ENCODE measurements around the gene NEDD9. TPM values are rescaled to one million over a fixed set of nuclear protein-coding genes. Genes with fewer than 3 reads are reported as not detected.

NEDD9 gene
- total and polyA plus RNA-seq, 2 of the 4 experiments (the other 2 are of a cell fraction): 7.6 to 16.5 TPM

DNA sequence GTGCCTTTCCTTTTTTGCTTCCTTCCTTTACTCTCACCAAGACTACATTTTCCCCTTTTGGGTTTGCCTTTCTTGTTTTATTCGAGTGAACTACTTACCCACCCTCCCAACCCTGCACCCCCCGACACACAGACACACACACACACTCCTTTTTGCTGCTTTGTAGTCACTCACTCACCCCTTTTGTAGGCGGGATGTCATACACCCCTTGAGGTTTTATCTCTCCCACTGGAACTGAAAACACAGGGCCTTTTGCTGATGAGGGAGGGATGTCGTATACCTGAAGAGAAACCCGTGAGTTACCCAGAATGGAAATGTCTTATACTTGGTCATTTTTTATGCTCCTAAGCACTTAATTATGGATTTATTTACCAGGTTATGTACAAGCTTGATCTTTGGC is 40.3 kb downstream of the NEDD9 start:
- dilution Hi-C loops (cut with HindIII; ENCODE audit: low sequenced_read_pairs, unreplicated experiment): no loop called here
- H3K9ac ChIP-seq (ENCODE audit: low read depth, low read length): no peak overlapping the region
- no TSS peak for BruUV-seq (replicated peaks)

More for the DNA sequence above, 40.3 kb downstream of the NEDD9 start:
- POLR2A ChIA-PET (ENCODE audit: unreplicated experiment): interaction anchor here (0.7 kb wide), 1 partner anchor 97 kb away, joined by 7 read pairs; no protein-coding TSS in a partner anchor
- Histone ChIP-seq H3K23ac (ENCODE audit: low read depth, low read length) (no peak overlapping the region), H4K5ac (ENCODE audit: low read depth, low read length) (no peak overlapping the region), H2AK5ac (ENCODE audit: low read depth, low read length) (no peak overlapping the region), H4K20me1 (ENCODE audit: insufficient read depth, low read length) (peaks cover 4% of the 10 kb centered on the region; the same call in 1 of the 2 replicates), H3K79me1 (ENCODE audit: low read depth in 1 of 2, low read length in 2 of 2) (peaks cover 26 to 62% of the 10 kb centered on the region in 2 experiments), H3K18ac (ENCODE audit: low read depth, low read length) (no peak overlapping the region), H3K4ac (ENCODE audit: low read depth, low read length) (no peak overlapping the region), H3K27ac (ENCODE audit: insufficient read depth, low read length) (no peak overlapping the region), H3K14ac (replicated peaks; ENCODE audit: low read depth, low read length) (no peak overlapping the region), H2AFZ (replicated peaks; ENCODE audit: low read length, poor library complexity) (no peak overlapping the region), H3K4me2 (ENCODE audit: low read depth, low read length) (no peak overlapping the region), H3K27me3 (ENCODE audit: control insufficient read depth, insufficient read depth, low read length) (no peaks in the 10 kb centered on the region), H2AK9ac (replicated peaks; ENCODE audit: low read depth, low read length, poor library complexity) (no peak overlapping the region), H3K9me3 (ENCODE audit: control insufficient read depth, insufficient read depth, low read length) (no peaks in the 10 kb centered on the region), H3K4me1 (ENCODE audit: control insufficient read depth, insufficient read depth, low read length) (peaks cover 13% of the 10 kb centered on the region), H3K4me3 (ENCODE audit: insufficient read depth, low read depth, low read length) (no peak overlapping the region), H3K9me1 (ENCODE audit: insufficient read depth, low read length) (peaks cover 9% of the 10 kb centered on the region), H2BK20ac (ENCODE audit: low read depth, low read length) (no peak overlapping the region), H3K36me3 (ENCODE audit: control insufficient read depth, insufficient read depth, low read length) (peaks cover 29% of the 10 kb centered on the region), H4K8ac (ENCODE audit: low read depth in 2 of 2, low read length in 2 of 2) (no peak overlapping the region), H2BK120ac (ENCODE audit: low read depth, low read length) (no peak overlapping the region), H2BK15ac (ENCODE audit: low read depth, low read length) (no peak overlapping the region), H4K91ac (ENCODE audit: insufficient read depth, low read depth, low read length) (no peak overlapping the region), H2BK5ac (ENCODE audit: low read depth, low read length, poor library complexity, severe bottlenecking) (no peak overlapping the region), H3K56ac (ENCODE audit: extremely low read depth, insufficient read depth, low read length) (no peak overlapping the region)
- in situ Hi-C loops (cut with MboI; ENCODE audit: low sequenced_read_pairs) (no loop called here), intact Hi-C loops (cut with micrococcal nuclease) (no loop called here)
- no CpG with 5 or more reads among the region's 5 CpGs for WGBS, 2 experiments (ENCODE audit: extremely low coverage in 2 of 2, insufficient read length in 1 of 2)
- no peak for DNase-seq
- CTCF ChIA-PET: no interaction called here
- no peak for ATAC-seq (ENCODE audit: low read depth)
- TF ChIP-seq POLR2A (IDR thresholded peaks at IDR 0.05; ENCODE audit: low read depth, low read length) (no peak), FOS (IDR thresholded peaks at IDR 0.05; ENCODE audit: low read depth, low read length) (no peak), RCOR1 (IDR thresholded peaks at IDR 0.05; ENCODE audit: insufficient replicate concordance, low read length) (no peak), SMC3 (IDR thresholded peaks at IDR 0.05; ENCODE audit: low read depth, low read length) (no peak), BHLHE40 (IDR thresholded peaks at IDR 0.05; ENCODE audit: low read depth, low read length) (no peak), MXI1 (IDR thresholded peaks at IDR 0.05; ENCODE audit: borderline replicate concordance, low read depth, low read length) (no peak)
- TF ChIP-seq, protein P1, sequence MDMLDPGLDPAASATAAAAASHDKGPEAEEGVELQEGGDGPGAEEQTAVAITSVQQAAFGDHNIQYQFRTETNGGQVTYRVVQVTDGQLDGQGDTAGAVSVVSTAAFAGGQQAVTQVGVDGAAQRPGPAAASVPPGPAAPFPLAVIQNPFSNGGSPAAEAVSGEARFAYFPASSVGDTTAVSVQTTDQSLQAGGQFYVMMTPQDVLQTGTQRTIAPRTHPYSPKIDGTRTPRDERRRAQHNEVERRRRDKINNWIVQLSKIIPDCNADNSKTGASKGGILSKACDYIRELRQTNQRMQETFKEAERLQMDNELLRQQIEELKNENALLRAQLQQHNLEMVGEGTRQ (IDR thresholded peaks at IDR 0.05; ENCODE audit: low read depth, low read length): no peak

Data from IMR-90 (cell line).